ENCODE data around the gene KRT75.

KRT75 gene

GRCh38 chr12:52443966-52444365 lies 9.8 kb upstream of the KRT75 start:
- no peak overlapping the region for H3K27ac ChIP-seq (ENCODE audit: low read length)
- H3K36me3 ChIP-seq (replicated peaks; ENCODE audit: low read depth, low read length) = no peaks in the 10 kb centered on the region
- H4K20me1 ChIP-seq (ENCODE audit: insufficient read depth, low read length) = no peaks in the 10 kb centered on the region
- no peaks in the 10 kb centered on the region for H3K9me3 ChIP-seq (ENCODE audit: insufficient read depth, low read length)
- H3K9ac ChIP-seq (ENCODE audit: low read length) = no peak overlapping the region
- no peaks in the 10 kb centered on the region for H3K79me2 ChIP-seq (ENCODE audit: low read length)
- no peak overlapping the region for H3K4me2 ChIP-seq (ENCODE audit: low read length)
- no peak overlapping the region for H2AFZ ChIP-seq (ENCODE audit: low read depth, low read length)
- H3K4me1 ChIP-seq (ENCODE audit: low read length) = peaks cover 17% of the 10 kb centered on the region
- H3K27me3 ChIP-seq (ENCODE audit: low read depth, low read length) = peaks cover 33% of the 10 kb centered on the region
- no peak overlapping the region for H3K4me3 ChIP-seq (ENCODE audit: low read length)
- TF ChIP-seq EZH2phosphoT487 (IDR thresholded peaks at IDR 0.05; ENCODE audit: low read depth) (no peak), CTCF (IDR thresholded peaks at IDR 0.05; ENCODE audit: low read depth, low read length) (no peak)

GRCh38 chr12:52442600-52443061 lies 8.5 kb upstream of the KRT75 start:
- peaks cover 33% of the 10 kb centered on the region for H3K27me3 ChIP-seq (ENCODE audit: low read depth, low read length)
- no peak overlapping the region for H3K4me2 ChIP-seq (ENCODE audit: low read length)
- H3K9ac ChIP-seq (ENCODE audit: low read length) = no peak overlapping the region
- no peaks in the 10 kb centered on the region for H4K20me1 ChIP-seq (ENCODE audit: insufficient read depth, low read length)
- no peak overlapping the region for H3K27ac ChIP-seq (ENCODE audit: low read length)
- H3K36me3 ChIP-seq (replicated peaks; ENCODE audit: low read depth, low read length) = no peaks in the 10 kb centered on the region
- TF ChIP-seq EZH2phosphoT487 (IDR thresholded peaks at IDR 0.05; ENCODE audit: low read depth) (no peak), CTCF (IDR thresholded peaks at IDR 0.05; ENCODE audit: low read depth, low read length) (no peak)
- no peaks in the 10 kb centered on the region for H3K9me3 ChIP-seq (ENCODE audit: insufficient read depth, low read length)
- H3K4me3 ChIP-seq (ENCODE audit: low read length) = no peak overlapping the region
- H3K79me2 ChIP-seq (ENCODE audit: low read length) = no peaks in the 10 kb centered on the region
- peaks cover 9% of the 10 kb centered on the region for H3K4me1 ChIP-seq (ENCODE audit: low read length)
- no peak overlapping the region for H2AFZ ChIP-seq (ENCODE audit: low read depth, low read length)

- Histone ChIP-seq H3K4me1 (ENCODE audit: low read length) (peaks cover 9% of the 10 kb centered on the region), H4K20me1 (ENCODE audit: insufficient read depth, low read length) (no peaks in the 10 kb centered on the region), H3K79me2 (ENCODE audit: low read length) (no peaks in the 10 kb centered on the region), H3K27me3 (ENCODE audit: low read depth, low read length) (peaks cover 42% of the 10 kb centered on the region), H2AFZ (ENCODE audit: low read depth, low read length) (no peak overlapping the region), H3K27ac (ENCODE audit: low read length) (no peak overlapping the region), H3K9ac (ENCODE audit: low read length) (no peak overlapping the region), H3K9me3 (ENCODE audit: insufficient read depth, low read length) (no peaks in the 10 kb centered on the region), H3K4me2 (ENCODE audit: low read length) (no peak overlapping the region), H3K4me3 (ENCODE audit: low read length) (no peak overlapping the region), H3K36me3 (replicated peaks; ENCODE audit: low read depth, low read length) (no peaks in the 10 kb centered on the region)
- TF ChIP-seq EZH2phosphoT487 (IDR thresholded peaks at IDR 0.05; ENCODE audit: low read depth) (no peak), CTCF (IDR thresholded peaks at IDR 0.05; ENCODE audit: low read depth, low read length) (no peak)
Measured at GRCh38 chr12:52441320-52441911, 7.2 kb upstream of the KRT75 start.

GRCh38 chr12:52440821-52441319 lies 6.7 kb upstream of the KRT75 start:
- H3K27me3 ChIP-seq (ENCODE audit: low read depth, low read length) = peaks cover 46% of the 10 kb centered on the region
- H3K4me3 ChIP-seq (ENCODE audit: low read length) = no peak overlapping the region
- TF ChIP-seq EZH2phosphoT487 (IDR thresholded peaks at IDR 0.05; ENCODE audit: low read depth) (no peak), CTCF (IDR thresholded peaks at IDR 0.05; ENCODE audit: low read depth, low read length) (no peak)
- no peak overlapping the region for H3K4me2 ChIP-seq (ENCODE audit: low read length)
- no peak overlapping the region for H2AFZ ChIP-seq (ENCODE audit: low read depth, low read length)
- no peak overlapping the region for H3K27ac ChIP-seq (ENCODE audit: low read length)
- H3K4me1 ChIP-seq (ENCODE audit: low read length) = peaks cover 9% of the 10 kb centered on the region
- H3K79me2 ChIP-seq (ENCODE audit: low read length) = no peaks in the 10 kb centered on the region
- H3K9ac ChIP-seq (ENCODE audit: low read length) = no peak overlapping the region
- H3K36me3 ChIP-seq (replicated peaks; ENCODE audit: low read depth, low read length) = no peaks in the 10 kb centered on the region
- no peaks in the 10 kb centered on the region for H4K20me1 ChIP-seq (ENCODE audit: insufficient read depth, low read length)
- no peaks in the 10 kb centered on the region for H3K9me3 ChIP-seq (ENCODE audit: insufficient read depth, low read length)

All from OCI-LY3 (cell line).